Fibroblast of the aortic adventitia (primary cell): Measurements from ENCODE around the gene ZHX3. TPM values are rescaled to one million over a fixed set of nuclear protein-coding genes. Genes with fewer than 3 reads are reported as not detected.

ENCODE experiments used
- DNase-seq: peaks from one replicate; pipeline ENCODE4 v3.0.0-alpha.2; 2010; ENCODE audit warnings: low read depth
- H3K4me3 ChIP-seq: 2 replicates; pipeline ENCODE4 v1.5.1; 2011; ENCODE audit warnings: low read depth, mild to moderate bottlenecking, control low read depth, low read length, moderate library complexity
- CTCF ChIP-seq: IDR thresholded peaks from 2 replicates; pipeline ENCODE4 v1.5.1; 2011; ENCODE audit warnings: mild to moderate bottlenecking, low read length, control low read depth, inconsistent platforms; ENCODE audit not compliant: insufficient read depth
- total RNA-seq: library from RNA; depleted of rRNA; stranded (reverse); fragments of >200 nt; gene quantifications from 2 replicates; pipeline ENCODE4 v1.2.3, GENCODE V29; 2012; ENCODE audit warnings: low replicate concordance

Gene ZHX3
- total RNA-seq, 1 donor: 47.2 TPM

GRCh38 chr20:41290804-41291389 is 26.6 kb downstream of the ZHX3 start:
- DNase-seq: no peak
- TF ChIP-seq CTCF: no peak
- no peak overlapping the region for H3K4me3 ChIP-seq

- DNase-seq: peak; percentile 78
- no peak for TF ChIP-seq CTCF
- H3K4me3 ChIP-seq: no peak overlapping the region
Measured at GRCh38 chr20:41287327-41287726, 30.2 kb downstream of the ZHX3 start.

- no peak overlapping the region for H3K4me3 ChIP-seq
- TF ChIP-seq CTCF: no peak
- DNase-seq: no peak
Measured at GRCh38 chr20:41286240-41286851, 31.2 kb downstream of the ZHX3 start.

- no peak overlapping the region for H3K4me3 ChIP-seq
- no peak for TF ChIP-seq CTCF
- DNase-seq: no peak
Measured at GRCh38 chr20:41279546-41280225, 37.8 kb downstream of the ZHX3 start.

- H3K4me3 ChIP-seq: no peak overlapping the region
- no peak for TF ChIP-seq CTCF
- DNase-seq: no peak
Measured at GRCh38 chr20:41278936-41279335, 38.6 kb downstream of the ZHX3 start.

- no peak for TF ChIP-seq CTCF
- no peak overlapping the region for H3K4me3 ChIP-seq
- no peak for DNase-seq
Measured at GRCh38 chr20:41277049-41277448, 40.5 kb downstream of the ZHX3 start.
